UCSD-AML1 (cell line): ENCODE data around the gene DYNC1I1.
"Not testable (repeated sequence)": the region's sequence is repeated elsewhere in the genome, so short reads cannot be mapped to it uniquely, and the experiment has no call there.

Experiments used
- DNase-seq: peaks from one replicate; lab custom pipeline; 2025; ENCODE audit not compliant: unreplicated experiment; lab: John Stamatoyannopoulos, UW

The DYNC1I1 gene

GRCh38 chr7:95906851-95907250 is 134.5 kb downstream of the DYNC1I1 start:
- no peak for DNase-seq

- DNase-seq = no peak
Observed at GRCh38 chr7:95907337-95907736, 135.0 kb downstream of the DYNC1I1 start.

- no peak for DNase-seq
Observed at GRCh38 chr7:95908499-95908898, 136.1 kb downstream of the DYNC1I1 start.

- DNase-seq = no peak
Observed at GRCh38 chr7:95910341-95910740, 138.0 kb downstream of the DYNC1I1 start.

- DNase-seq = no peak
Observed at GRCh38 chr7:95915731-95916130, 143.4 kb downstream of the DYNC1I1 start.

GRCh38 chr7:95916573-95917297 is 144.4 kb downstream of the DYNC1I1 start:
- DNase-seq = peak; percentile 49

GRCh38 chr7:95917634-95918033 is 145.3 kb downstream of the DYNC1I1 start:
- DNase-seq = no peak

GRCh38 chr7:95919556-95919955 is 147.2 kb downstream of the DYNC1I1 start:
- no peak for DNase-seq

- DNase-seq = no peak
Observed at GRCh38 chr7:95921543-95921942, 149.2 kb downstream of the DYNC1I1 start.

- DNase-seq = no peak
Observed at GRCh38 chr7:95922191-95922590, 149.8 kb downstream of the DYNC1I1 start.

GRCh38 chr7:95925236-95925635 is 152.9 kb downstream of the DYNC1I1 start:
- DNase-seq = no peak

- DNase-seq = no peak
Observed at GRCh38 chr7:95925971-95926370, 153.6 kb downstream of the DYNC1I1 start.

GRCh38 chr7:95927756-95928155 is 155.4 kb downstream of the DYNC1I1 start:
- DNase-seq = no peak

GRCh38 chr7:95929710-95930280 is 157.4 kb downstream of the DYNC1I1 start:
- no peak for DNase-seq

- DNase-seq = no peak
Observed at GRCh38 chr7:95931460-95932232, 159.3 kb downstream of the DYNC1I1 start.

GRCh38 chr7:95933618-95934017 is 161.3 kb downstream of the DYNC1I1 start:
- DNase-seq = no peak

GRCh38 chr7:95944867-95945266 is 172.5 kb downstream of the DYNC1I1 start:
- not testable (repeated sequence) for DNase-seq

GRCh38 chr7:95950698-95951097 is 178.3 kb downstream of the DYNC1I1 start:
- DNase-seq = no peak

GRCh38 chr7:95951531-95951930 is 179.2 kb downstream of the DYNC1I1 start:
- DNase-seq = no peak

- DNase-seq = no peak
Observed at GRCh38 chr7:95951997-95952795, 179.8 kb downstream of the DYNC1I1 start.

GRCh38 chr7:95952851-95953250 is 180.5 kb downstream of the DYNC1I1 start:
- no peak for DNase-seq
